Measurements from ENCODE around the gene CLPX.
"Not testable (repeated sequence)": the region's sequence is repeated elsewhere in the genome, so short reads cannot be mapped to it uniquely, and the experiment has no call there.

The CLPX gene

DNA sequence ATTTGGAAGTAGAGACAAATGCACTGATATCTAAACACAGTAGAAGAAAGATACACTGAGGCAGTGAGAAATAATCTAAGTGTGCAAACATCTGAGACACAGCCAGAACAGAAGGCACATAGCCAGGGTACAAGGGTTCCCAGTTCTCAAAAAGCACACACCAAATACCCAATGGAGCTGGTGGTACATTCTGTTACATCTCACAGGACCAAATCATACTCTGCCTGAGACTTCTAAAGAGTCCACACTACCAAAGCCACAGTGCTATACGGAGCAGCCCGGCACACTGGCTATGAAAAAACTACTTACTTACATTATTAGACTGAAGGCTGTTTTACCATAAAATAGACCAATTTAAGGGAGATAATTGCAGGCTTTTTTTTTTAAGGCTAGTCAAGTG lies 19.3 kb downstream of the CLPX start:
- no peak for DNase-seq

DNA sequence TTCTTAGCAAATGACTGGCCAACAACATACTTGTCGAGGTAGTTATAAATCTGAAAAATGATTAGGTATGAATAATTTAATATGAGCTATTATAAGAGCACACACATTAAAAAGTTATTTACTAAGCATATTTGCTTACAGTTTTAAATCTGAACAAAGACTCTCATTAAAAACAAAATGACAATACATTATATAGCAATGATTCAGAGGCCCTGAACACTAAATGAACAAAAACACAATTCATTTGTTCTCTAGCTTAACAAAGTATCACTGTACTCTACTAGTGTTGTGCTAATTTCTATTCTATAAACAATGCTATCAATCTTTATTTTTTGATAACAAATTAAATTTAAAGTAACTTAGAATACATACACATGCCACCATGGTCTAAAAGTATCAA lies 21.0 kb downstream of the CLPX start:
- DNase-seq, result no peak

GRCh38 chr15:65163041-65163440 lies 22.1 kb downstream of the CLPX start:
- DNase-seq, result no peak

DNA sequence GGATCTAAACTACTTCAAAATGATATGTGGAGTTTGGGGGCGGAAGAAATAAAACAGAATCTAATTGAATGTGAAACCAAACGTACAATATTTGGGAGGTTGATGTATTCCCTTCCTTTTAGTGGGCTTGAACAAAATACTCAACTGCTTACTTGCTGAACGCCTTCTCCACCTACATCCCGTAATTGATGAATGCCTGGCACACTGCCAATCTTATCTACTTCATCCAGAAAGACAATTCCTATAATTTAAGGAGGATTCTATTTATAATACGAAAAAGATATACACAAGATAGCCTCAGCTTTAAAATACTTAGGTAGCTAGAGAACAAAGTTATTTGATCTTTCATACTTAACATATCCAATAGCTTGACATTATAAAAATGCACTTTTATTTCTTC lies 28.4 kb downstream of the CLPX start:
- no peak for DNase-seq

DNA sequence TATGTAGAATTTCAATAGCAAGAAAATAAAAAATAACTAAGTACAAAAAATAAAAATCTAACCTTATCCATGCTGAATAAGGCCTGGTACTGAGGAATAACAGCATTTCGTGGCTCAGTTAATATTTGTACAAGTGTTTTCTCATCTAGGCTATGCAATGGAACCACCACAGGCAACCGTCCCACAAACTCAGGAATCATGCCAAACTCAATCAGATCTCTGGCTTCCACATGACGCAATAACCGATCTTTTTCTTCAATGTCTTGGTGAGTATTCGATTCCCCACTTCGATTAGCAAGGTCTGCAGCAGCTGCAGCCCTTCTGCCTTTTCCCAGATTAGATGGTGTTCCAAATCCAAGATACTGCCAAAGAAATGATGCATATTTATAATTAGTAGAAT lies 30.4 kb downstream of the CLPX start:
- DNase-seq, result no peak

DNA sequence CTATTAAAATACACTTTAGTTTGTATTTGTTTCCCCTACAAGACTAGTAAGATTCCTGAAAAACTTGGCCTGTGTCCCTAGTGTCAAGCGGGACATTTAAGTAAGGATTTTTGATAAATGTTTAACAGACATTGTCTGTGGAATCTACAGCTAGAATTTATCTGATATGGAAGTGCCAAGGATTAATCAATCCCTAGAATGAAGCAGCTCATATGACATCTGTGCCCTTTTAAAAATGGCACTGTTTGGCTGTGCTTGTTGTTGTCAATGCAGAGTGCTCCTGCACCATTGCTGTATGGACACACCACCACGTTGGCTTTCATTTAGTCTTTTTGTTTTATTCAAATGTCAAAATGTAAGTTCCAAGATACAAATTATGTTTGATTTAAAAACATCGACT lies 37.2 kb downstream of the CLPX start:
- no peak for DNase-seq

- no peak for DNase-seq
Observed at GRCh38 chr15:65146438-65146837, 38.7 kb downstream of the CLPX start.

DNA sequence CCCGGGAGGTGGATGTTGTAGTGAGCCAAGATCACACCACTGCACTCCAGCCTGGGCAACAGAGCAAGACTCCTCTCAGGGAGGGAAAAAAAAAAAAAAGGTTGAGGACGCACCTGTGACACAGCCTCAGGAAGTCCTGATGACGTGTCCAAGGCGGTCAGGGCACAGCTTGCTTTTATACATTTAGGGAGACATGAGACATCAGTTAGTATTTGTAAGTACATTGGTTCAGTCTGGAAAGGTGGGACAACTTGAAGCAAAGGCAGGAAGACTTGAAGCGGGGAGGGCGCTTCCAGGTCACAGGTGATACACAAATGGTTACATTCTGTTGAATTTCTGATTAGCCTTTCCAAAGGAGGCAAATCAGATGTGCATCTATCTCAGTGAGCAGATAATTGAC lies 46.5 kb downstream of the CLPX start:
- DNase-seq, result not testable (repeated sequence)

DNA sequence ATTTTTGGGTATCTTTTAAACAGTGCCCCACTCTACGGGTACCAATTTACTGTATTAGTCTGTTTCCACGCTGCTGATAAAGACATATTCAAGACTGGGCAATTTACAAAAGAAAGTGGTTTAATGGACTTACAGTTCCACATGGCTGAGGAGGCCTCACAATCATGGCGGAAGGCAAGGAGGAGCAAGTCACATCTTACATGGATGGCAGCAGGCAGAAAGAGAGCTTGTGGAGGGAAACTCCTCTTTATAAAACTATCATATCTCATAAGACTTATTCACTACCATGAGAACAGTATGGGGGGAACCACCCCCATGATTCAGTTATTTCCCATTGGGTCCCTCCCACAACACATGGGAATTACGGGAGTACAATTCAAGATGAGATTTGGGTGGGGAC lies 47.2 kb downstream of the CLPX start:
- DNase-seq, result not testable (repeated sequence)

GRCh38 chr15:65137089-65137488 lies 48.1 kb downstream of the CLPX start:
- not testable (repeated sequence) for DNase-seq

- DNase-seq, result no peak
Observed at GRCh38 chr15:65134538-65134937, 50.6 kb downstream of the CLPX start.

DNA sequence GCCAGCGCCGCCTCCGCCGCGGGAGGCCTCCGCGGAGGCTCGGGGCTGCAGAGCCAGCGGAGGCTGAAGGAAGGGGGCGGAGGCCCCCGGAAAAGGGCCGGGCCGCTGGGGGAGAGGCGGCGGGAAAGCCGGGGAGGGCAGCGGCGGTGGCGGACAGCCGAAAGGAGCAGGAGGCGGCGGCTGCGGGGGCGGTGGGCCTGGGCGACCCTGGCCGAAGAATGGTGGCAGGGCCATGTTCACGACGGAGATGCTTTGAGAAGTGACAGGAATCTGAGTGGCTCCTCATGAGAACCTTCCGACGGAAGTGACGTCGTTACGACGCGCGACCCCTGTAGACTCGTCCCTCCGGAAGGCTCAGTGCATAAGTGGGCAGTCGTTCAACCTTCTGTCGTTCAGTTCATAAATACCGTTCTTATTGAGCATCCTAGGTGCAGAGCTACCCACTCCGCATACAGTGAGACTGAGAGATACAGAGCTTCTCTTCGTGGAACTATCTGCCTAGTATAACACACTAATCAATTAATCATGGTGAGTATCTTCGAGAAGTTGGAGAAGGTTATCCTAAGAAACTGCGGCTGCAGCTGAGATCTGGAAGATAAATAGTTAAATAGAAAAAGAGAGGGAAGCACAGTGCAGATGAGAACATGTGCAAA lies 51.5 kb downstream of the CLPX start, which contains the start of gene PDCD7:
Gene PDCD7 (minus strand): TSS at position 261 of the 653 bp plus-strand sequence. CDS start 27 bp downstream, at position 234.
- peak; percentile 87 for DNase-seq

GRCh38 chr15:65132878-65133547 lies 52.1 kb downstream of the CLPX start:
- DNase-seq, result no peak

DNA sequence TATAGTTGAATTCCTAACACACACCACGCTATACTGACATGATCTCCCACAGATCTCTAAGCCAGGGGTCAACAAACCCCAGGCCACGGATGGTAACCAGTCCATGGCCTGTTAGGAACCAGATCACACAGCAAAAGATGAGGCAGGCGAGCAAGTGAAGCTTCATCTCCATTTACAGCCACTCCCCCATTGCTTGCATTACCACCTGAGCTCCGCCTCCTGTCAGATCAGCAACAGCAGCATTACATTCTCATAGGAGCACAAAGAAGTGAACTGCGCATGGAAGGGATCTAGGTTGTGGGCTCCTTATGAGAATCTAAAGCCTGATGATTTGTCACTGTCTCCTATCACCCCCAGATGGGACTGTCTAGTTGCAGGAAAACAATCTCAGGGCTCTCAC lies 54.2 kb downstream of the CLPX start:
- DNase-seq, result no peak

DNA sequence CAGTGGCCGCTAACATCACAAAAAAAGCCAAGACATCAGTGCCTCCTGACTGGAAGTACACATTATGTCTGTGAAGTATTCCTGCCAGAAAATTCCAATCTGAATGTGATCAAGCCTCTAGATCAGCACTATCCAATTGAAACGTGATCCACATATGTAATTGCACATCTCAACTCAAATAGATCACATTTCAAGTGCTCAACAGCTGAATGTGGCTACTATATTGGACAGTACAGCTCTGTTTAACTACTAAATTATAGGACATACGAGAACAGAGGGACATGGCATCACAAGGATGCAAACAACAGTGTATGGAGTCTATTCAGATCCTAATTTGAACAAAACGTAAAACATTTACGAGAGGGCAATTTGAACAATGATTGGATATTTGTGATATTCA lies 69.6 kb downstream of the CLPX start:
- no peak for DNase-seq

- DNase-seq, result no peak
Observed at GRCh38 chr15:65115086-65115485, 70.1 kb downstream of the CLPX start, which contains the start of gene UBAP1L. Gene UBAP1L, minus strand, starts transcription at chr15:65115200. Its CDS starts 8,985 bp downstream, at chr15:65106215.

GRCh38 chr15:65110676-65111292 lies 74.4 kb downstream of the CLPX start:
- DNase-seq, result no peak

- DNase-seq, result no peak
Observed at GRCh38 chr15:65106011-65106590, 79.0 kb downstream of the CLPX start.

DNA sequence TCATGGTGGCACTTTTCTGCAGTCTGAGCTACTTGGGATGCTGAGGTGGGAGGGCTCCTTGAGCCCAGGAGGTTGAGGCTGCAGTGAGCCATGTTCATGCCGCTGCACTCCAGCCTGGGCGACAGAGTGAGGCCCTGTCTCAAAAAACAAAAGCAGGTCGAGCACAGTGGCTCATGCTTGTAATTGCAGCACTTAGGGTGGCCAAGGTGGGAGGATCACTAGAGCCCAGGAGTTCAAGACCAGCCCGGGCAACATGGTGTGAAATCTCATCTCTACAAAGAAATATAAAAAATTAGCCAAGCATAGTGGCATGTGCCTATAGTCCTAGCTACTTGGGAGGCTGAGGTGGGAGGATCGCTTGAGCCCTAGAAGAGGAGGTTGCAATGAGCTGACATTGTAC lies 80.1 kb downstream of the CLPX start:
- DNase-seq, result no peak

GRCh38 chr15:65102912-65103311 lies 82.2 kb downstream of the CLPX start:
- no peak for DNase-seq

DNA sequence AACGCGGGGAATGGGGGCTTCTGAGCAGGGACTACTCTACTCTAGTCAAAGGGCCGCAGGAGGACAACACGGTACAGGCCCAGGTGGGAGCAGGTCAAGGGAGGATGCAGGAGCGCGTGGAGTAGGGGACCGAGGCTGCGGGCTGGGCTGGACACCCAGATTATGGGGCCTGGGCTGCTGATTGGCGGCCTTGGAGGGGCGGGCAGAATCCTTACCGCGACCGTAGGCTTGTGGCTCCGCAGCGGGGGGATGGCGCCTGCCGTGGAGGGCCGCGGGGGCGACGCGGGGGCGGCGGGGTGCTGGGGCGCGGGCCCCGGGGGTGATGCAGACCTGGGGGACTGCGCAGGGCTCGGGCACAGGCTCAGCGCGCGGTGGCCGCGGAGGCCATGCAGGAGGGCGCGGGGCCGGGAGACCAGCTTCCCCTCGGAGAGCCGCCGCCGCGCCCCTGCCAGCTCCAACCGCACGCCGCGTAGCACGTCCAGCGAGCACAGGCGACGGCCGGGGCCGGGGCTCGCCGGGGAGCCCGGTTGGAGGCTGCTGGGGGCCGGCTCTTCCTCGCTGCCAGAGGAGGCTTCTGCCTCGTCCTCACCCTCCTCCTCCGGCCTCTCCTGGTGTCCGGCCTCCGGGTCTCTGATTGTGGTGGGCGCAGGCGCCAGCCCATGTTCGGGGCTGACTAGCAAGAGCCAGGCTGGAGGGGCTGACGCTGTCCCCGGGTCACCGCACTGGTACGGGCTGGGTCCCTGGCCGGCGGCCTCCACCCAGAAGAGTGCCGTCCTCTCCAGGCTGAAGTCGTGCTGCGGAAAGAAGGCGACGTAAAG lies 83.0 kb downstream of the CLPX start:
- no peak for DNase-seq

DNA sequence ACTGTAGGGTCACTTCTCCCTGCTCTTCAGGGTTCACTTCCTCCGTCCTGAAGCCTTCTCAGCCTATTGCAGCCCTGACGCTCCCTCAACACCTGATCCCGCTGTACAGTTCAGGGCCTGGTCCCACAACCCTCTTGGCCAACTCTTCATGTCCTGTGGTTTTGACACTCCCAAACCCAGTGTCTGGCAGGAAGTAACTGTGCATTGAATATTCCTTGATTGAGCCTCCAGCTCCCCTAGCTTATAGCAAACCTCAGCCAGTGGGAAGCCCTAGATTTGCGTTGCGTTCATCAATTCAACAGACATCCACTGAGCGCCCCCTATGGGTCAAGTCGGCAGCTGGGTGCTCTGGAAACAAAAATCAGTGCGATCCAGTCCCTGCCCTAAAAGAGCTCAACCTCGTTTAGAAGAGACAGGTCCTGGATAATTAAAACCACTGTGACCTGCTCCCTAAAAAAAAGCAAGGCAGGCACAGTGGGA lies 83.7 kb downstream of the CLPX start:
- peak; percentile 38 for DNase-seq

DNA sequence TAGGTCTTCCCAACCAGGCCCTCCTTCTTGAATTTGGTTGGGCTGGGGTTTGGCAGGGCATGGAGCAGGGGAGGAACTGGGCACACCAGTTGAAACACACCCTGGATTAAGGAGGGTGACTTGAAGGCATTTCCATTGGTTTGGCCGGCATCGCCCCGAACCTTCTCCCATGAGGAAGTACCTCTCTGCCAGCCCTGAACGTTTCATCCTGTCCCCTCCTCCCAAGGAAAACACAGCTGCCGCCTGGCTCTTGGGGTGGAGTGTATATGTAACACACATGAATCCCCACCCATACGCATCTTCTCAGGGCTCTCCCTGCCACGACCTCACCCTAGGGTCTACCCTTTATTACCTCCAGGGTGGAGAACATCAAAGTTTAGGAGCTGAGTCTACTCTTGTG lies 84.7 kb downstream of the CLPX start:
- no peak for DNase-seq

All from CD4-positive, alpha-beta T cell treated with Interleukin-4 for 4 hours (primary cell).